IMR-90 (cell line): ENCODE measurements around the gene PRLH. TPM values are rescaled to one million over a fixed set of nuclear protein-coding genes. Genes with fewer than 3 reads are reported as not detected.

ENCODE experiments used
- ATAC-seq: fragments of 200-7000 bp; cut with Tn5 transposase; 2 replicates; pipeline ENCODE4 v1.9.1; 2020; ENCODE audit warnings: low read depth, mild to moderate bottlenecking, moderate library complexity
- BruUV-seq: library from RNA; stranded (reverse); fragments of 400-500 nt; replicated peaks from 2 replicates; lab custom pipeline; 2021; lab: Mats Ljungman, UMichigan
- CTCF ChIA-PET: fragments of 300-600 bp; formaldehyde crosslinking; extraction: SDS; loops from one replicate; lab custom pipeline; 2021; ENCODE audit warnings: antibody characterized with exemption; lab: Yijun Ruan, JAX
- POLR2A ChIA-PET: fragments of 300-600 bp; sonication (Branson Sonifier 250); formaldehyde crosslinking; loops from one replicate; lab custom pipeline; 2022; ENCODE audit warnings: antibody characterized with exemption; ENCODE audit not compliant: unreplicated experiment; lab: Charles Lee
- DNase-seq: peaks from one replicate; pipeline ENCODE4 v3.0.0; 2013
- H2AFZ ChIP-seq: replicated peaks from 2 replicates; pipeline ENCODE3; 2013; ENCODE audit warnings: low read length, mild to moderate bottlenecking; ENCODE audit not compliant: poor library complexity
- H2AK5ac ChIP-seq: 2 replicates; pipeline ENCODE4 v1.6.1; 2013; ENCODE audit warnings: low read depth, low read length, inconsistent platforms
- H2AK9ac ChIP-seq: replicated peaks from 2 replicates; pipeline ENCODE3; 2013; ENCODE audit warnings: mild to moderate bottlenecking, low read depth, low read length, moderate library complexity; ENCODE audit not compliant: poor library complexity
- H2BK120ac ChIP-seq: 2 replicates; pipeline ENCODE4 v1.6.1; 2013; ENCODE audit warnings: low read depth, low read length, inconsistent platforms
- H2BK15ac ChIP-seq: 3 replicates; pipeline ENCODE4 v1.6.1; 2013; ENCODE audit warnings: low read depth, low read length, inconsistent platforms
- H2BK20ac ChIP-seq: 2 replicates; pipeline ENCODE4 v1.6.1; 2013; ENCODE audit warnings: low read depth, mild to moderate bottlenecking, inconsistent platforms, low read length, moderate library complexity
- H2BK5ac ChIP-seq: 2 replicates; pipeline ENCODE4 v1.6.1; 2013; ENCODE audit warnings: mild to moderate bottlenecking, low read depth, low read length, inconsistent platforms; ENCODE audit not compliant: poor library complexity, severe bottlenecking
- H3K14ac ChIP-seq: replicated peaks from 2 replicates; pipeline ENCODE4 v1.6.1; 2013; ENCODE audit warnings: low read depth, low read length, inconsistent platforms
- H3K18ac ChIP-seq: 2 replicates; pipeline ENCODE4 v1.6.1; 2013; ENCODE audit warnings: low read depth, low read length, control low read depth
- H3K23ac ChIP-seq: 2 replicates; pipeline ENCODE4 v1.6.1; 2013; ENCODE audit warnings: low read depth, low read length, inconsistent platforms
- H3K27ac ChIP-seq: 2 replicates; pipeline ENCODE4 v1.5.1; 2013; ENCODE audit warnings: mild to moderate bottlenecking, control low read depth, low read length; ENCODE audit not compliant: insufficient read depth
- H3K27me3 ChIP-seq: 2 replicates; pipeline ENCODE4 v1.6.1; 2013; ENCODE audit warnings: low read length; ENCODE audit not compliant: control insufficient read depth, insufficient read depth
- H3K36me3 ChIP-seq: 2 replicates; pipeline ENCODE4 v1.6.1; 2013; ENCODE audit warnings: low read length, mixed read lengths; ENCODE audit not compliant: control insufficient read depth, insufficient read depth
- H3K4ac ChIP-seq: 2 replicates; pipeline ENCODE4 v1.6.1; 2013; ENCODE audit warnings: low read depth, low read length, inconsistent platforms
- H3K4me1 ChIP-seq: 2 replicates; pipeline ENCODE4 v1.6.1; 2013; ENCODE audit warnings: low read length, mixed read lengths; ENCODE audit not compliant: control insufficient read depth, insufficient read depth
- H3K4me2 ChIP-seq: 2 replicates; pipeline ENCODE4 v1.6.1; 2013; ENCODE audit warnings: low read depth, mild to moderate bottlenecking, control low read depth, low read length, moderate library complexity
- H3K4me3 ChIP-seq: 2 replicates; pipeline ENCODE4 v1.5.1; 2013; ENCODE audit warnings: low read depth, mild to moderate bottlenecking, control low read depth, low read length, moderate library complexity; ENCODE audit not compliant: insufficient read depth
- H3K56ac ChIP-seq: 2 replicates; pipeline ENCODE4 v1.6.1; 2013; ENCODE audit warnings: low read length, inconsistent platforms; ENCODE audit not compliant: insufficient read depth; ENCODE audit errors: extremely low read depth
- H3K79me1 ChIP-seq, 2 experiments: 2 replicates each; pipeline ENCODE4 v1.6.1; 2013; ENCODE audit warnings: low read length in 2 of 2, inconsistent platforms in 1 of 2, low read depth in 1 of 2
- H3K9ac ChIP-seq: 2 replicates; pipeline ENCODE4 v1.6.1; 2013; ENCODE audit warnings: low read depth, low read length, control low read depth
- H3K9me1 ChIP-seq: 2 replicates; pipeline ENCODE4 v1.6.1; 2013; ENCODE audit warnings: low read length, inconsistent platforms; ENCODE audit not compliant: insufficient read depth
- H3K9me3 ChIP-seq: 2 replicates; pipeline ENCODE4 v1.6.1; 2013; ENCODE audit warnings: low read length; ENCODE audit not compliant: control insufficient read depth, insufficient read depth
- H4K20me1 ChIP-seq: 2 replicates; pipeline ENCODE4 v1.6.1; 2013; ENCODE audit warnings: low read length, inconsistent platforms; ENCODE audit not compliant: insufficient read depth
- H4K5ac ChIP-seq: 2 replicates; pipeline ENCODE4 v1.6.1; 2013; ENCODE audit warnings: mild to moderate bottlenecking, low read depth, low read length, control low read depth
- H4K8ac ChIP-seq, 2 experiments: 2 replicates each; pipeline ENCODE4 v1.6.1; 2013; ENCODE audit warnings: low read depth in 2 of 2, low read length in 2 of 2, control low read depth in 1 of 2, inconsistent platforms in 1 of 2
- H4K91ac ChIP-seq: 2 replicates; pipeline ENCODE4 v1.6.1; 2013; ENCODE audit warnings: low read depth, low read length, inconsistent platforms; ENCODE audit not compliant: insufficient read depth
- CEBPB ChIP-seq: IDR thresholded peaks from 2 replicates; pipeline ENCODE4 v1.6.1; 2012; ENCODE audit warnings: low read depth, low read length, improper control_type of control experiment
- CHD1 ChIP-seq: IDR thresholded peaks from 2 replicates; pipeline ENCODE4 v1.6.1; 2012; ENCODE audit warnings: low read depth, low read length, improper control_type of control experiment
- MAFK ChIP-seq: IDR thresholded peaks from 2 replicates; pipeline ENCODE4 v1.6.1; 2012; ENCODE audit warnings: low read depth, low read length, improper control_type of control experiment
- MAZ ChIP-seq: IDR thresholded peaks from 2 replicates; pipeline ENCODE4 v1.6.1; 2012; ENCODE audit warnings: low read depth, mild to moderate bottlenecking, low read length, improper control_type of control experiment, moderate library complexity, borderline replicate concordance
- WGBS, 2 experiments: methylation state at CpG; one replicate each; pipeline versions ENCODE4 v1.1.5 to v1.1.7; 2013; ENCODE audit warnings: missing lambda C conversion rate in 2 of 2; ENCODE audit not compliant: insufficient read length in 1 of 2; ENCODE audit errors: extremely low coverage in 2 of 2; 5-methylcytosine and 5-hydroxymethylcytosine counted together
- dilution Hi-C: fragments of 300-500 bp; cut with HindIII; formaldehyde crosslinking; loops from one replicate; pipeline ENCODE4 v1.14.3; 2018; ENCODE audit warnings: low sequenced_read_pairs; ENCODE audit not compliant: unreplicated experiment
- in situ Hi-C: fragments of 300-500 bp; cut with MboI; formaldehyde crosslinking; loops from 3 replicates; pipeline ENCODE4 v1.14.3; 2019; ENCODE audit warnings: low sequenced_read_pairs, inconsistent platforms, mixed read lengths
- intact Hi-C: fragments of 100-400 bp; cut with micrococcal nuclease; formaldehyde crosslinking; loops from 2 replicates; pipeline ENCODE4 v1.10.0; 2022
- polyA plus RNA-seq, 3 experiments: library from polyadenylated mRNA; depleted of rRNA; stranded (reverse); fragments of >200 nt; gene quantifications; 2 replicates each; pipeline ENCODE4 v1.2.3, GENCODE V29; 2012; ENCODE audit warnings: low replicate concordance in 1 of 3
- total RNA-seq: library from RNA; depleted of rRNA; stranded (reverse); fragments of >200 nt; gene quantifications from 2 replicates; pipeline ENCODE4 v1.2.3, GENCODE V29; 2012
- TF ChIP-seq, protein P1 (sequence below): fragments of 150-350 bp; IDR thresholded peaks from 2 replicates; pipeline ENCODE4 v1.6.1; 2016; ENCODE audit warnings: low read depth, mild to moderate bottlenecking, low read length, moderate library complexity, borderline replicate concordance

PRLH gene
- total and polyA plus RNA-seq, 2 of the 4 experiments (the other 2 are of a cell fraction), result not detected

- H3K27ac ChIP-seq, result no peak overlapping the region
- peaks cover 0 to 8% of the 10 kb centered on the region in 2 experiments; a peak in 1 of 4 replicates for H3K79me1 ChIP-seq
- H2BK5ac ChIP-seq, result no peak overlapping the region
- no peak overlapping the region for H3K4ac ChIP-seq
- no peaks in the 10 kb centered on the region for H3K9me1 ChIP-seq
- H3K56ac ChIP-seq, result no peak overlapping the region
- dilution Hi-C loops (no loop called here), intact Hi-C loops (no loop called here), in situ Hi-C loops (loop anchor here (5.0 to 25.0 kb wide), 4 partner anchors 159 to 1237 kb away; partner anchors contain the start of gene COL6A3)
- no peak overlapping the region for H3K9ac ChIP-seq
- no peak overlapping the region for H3K4me2 ChIP-seq
- H3K23ac ChIP-seq, result no peak overlapping the region
- H3K27me3 ChIP-seq, result peaks cover 2% of the 10 kb centered on the region; the same call in 1 of the 2 replicates
- no peak overlapping the region for H2AFZ ChIP-seq
- no peak overlapping the region for H2BK15ac ChIP-seq
- ATAC-seq (no peak), DNase-seq (no peak)
- H2BK120ac ChIP-seq, result no peak overlapping the region
- 100% methylated on average over 3 of the region's 8 CpGs; no CpG with 5 or more reads in 1 of the 2 experiments for WGBS, 2 experiments
- no peak overlapping the region for H4K5ac ChIP-seq
- no peaks in the 10 kb centered on the region for H4K20me1 ChIP-seq
- H3K14ac ChIP-seq, result no peak overlapping the region
- H4K91ac ChIP-seq, result no peak overlapping the region
- no peak overlapping the region for H2BK20ac ChIP-seq
- no TSS peak for BruUV-seq
- ChIA-PET CTCF (interaction anchor here (3.6 kb wide), 1 partner anchor 61 kb away, joined by 53 read pairs; no protein-coding TSS in a partner anchor), POLR2A (no interaction called here)
- no peaks in the 10 kb centered on the region for H3K36me3 ChIP-seq
- no peak overlapping the region for H2AK9ac ChIP-seq
- H3K4me1 ChIP-seq, result peaks cover 7% of the 10 kb centered on the region; the same call in 1 of the 2 replicates
- TF ChIP-seq CHD1 (no peak), MAZ (no peak), MAFK (no peak), CEBPB (no peak)
- TF ChIP-seq, protein P1, sequence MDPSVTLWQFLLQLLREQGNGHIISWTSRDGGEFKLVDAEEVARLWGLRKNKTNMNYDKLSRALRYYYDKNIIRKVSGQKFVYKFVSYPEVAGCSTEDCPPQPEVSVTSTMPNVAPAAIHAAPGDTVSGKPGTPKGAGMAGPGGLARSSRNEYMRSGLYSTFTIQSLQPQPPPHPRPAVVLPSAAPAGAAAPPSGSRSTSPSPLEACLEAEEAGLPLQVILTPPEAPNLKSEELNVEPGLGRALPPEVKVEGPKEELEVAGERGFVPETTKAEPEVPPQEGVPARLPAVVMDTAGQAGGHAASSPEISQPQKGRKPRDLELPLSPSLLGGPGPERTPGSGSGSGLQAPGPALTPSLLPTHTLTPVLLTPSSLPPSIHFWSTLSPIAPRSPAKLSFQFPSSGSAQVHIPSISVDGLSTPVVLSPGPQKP, result no peak
- H3K4me3 ChIP-seq, result no peak overlapping the region
- H3K9me3 ChIP-seq, result no peaks in the 10 kb centered on the region
- no peak overlapping the region for H3K18ac ChIP-seq
- no peak overlapping the region for H4K8ac ChIP-seq
- no peak overlapping the region for H2AK5ac ChIP-seq
Measured at GRCh38 chr2:237573721-237574415, 7.5 kb downstream of the PRLH start.
